SHP77 treated with DMSO at 0.1 percent for 48 hours (cell line): ENCODE measurements around the gene HAS3.

Source experiments
- DNase-seq: peaks from one replicate; lab custom pipeline; 2025; lab: John Stamatoyannopoulos, UW

HAS3 gene

GRCh38 chr16:69093974-69094373 lies 11.5 kb upstream of the HAS3 start:
- DNase-seq = no peak

GRCh38 chr16:69094501-69094900 lies 11.0 kb upstream of the HAS3 start:
- DNase-seq = no peak

DNA sequence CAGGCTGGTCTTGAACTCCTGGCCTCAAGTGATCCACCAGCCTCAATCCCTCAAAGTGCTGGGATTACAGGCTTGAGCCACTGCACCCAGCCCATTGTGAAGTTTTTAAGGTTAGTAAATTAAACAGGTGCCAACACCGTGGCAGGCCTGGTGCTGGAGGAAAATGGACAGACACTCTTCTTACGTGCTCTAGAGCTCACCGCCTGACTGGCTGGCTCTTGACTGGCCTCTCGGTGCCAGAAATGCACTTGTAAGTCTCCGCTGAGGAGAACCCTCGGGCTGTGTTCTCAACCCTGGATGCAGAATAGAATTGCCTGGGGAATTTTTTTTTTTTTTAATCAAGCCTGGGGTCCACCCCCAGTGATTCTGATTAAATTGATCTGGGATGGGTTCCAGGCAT lies 10.3 kb upstream of the HAS3 start:
- DNase-seq = no peak

DNA sequence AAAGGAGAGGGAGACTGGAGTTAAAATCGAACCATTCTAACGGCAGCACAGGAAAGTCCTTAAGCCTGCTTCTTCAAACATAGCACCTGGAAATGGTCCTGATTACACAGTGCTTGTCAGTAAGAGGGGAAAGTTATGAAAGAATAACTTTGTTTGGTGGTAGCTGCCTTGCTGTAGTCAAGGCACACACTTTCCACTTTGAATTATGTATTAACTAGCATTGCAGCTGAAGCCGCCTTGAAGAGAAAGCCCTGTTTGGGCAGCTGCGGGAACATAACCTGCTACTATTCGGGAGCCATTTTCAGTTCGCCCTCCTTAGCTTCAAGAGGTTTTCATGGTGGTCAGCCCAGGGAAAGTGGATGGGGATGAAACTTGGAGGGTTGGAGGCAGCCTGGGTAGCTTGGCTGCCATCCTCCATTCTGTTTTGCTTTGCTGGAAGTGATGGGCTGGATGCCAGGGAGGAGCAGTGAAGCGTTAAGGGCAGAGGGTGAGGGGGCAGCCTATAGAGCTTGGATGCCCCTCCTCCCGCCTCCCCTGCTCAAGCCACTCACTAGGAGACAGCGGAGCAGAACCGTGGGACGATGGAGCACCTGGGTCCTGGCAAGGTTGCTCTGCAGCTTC lies 5.3 kb upstream of the HAS3 start:
- peak; percentile 21 for DNase-seq

- no peak for DNase-seq
These were observed 1.2 kb downstream of the HAS3 start for GRCh38 chr16:69106491-69107315.

DNA sequence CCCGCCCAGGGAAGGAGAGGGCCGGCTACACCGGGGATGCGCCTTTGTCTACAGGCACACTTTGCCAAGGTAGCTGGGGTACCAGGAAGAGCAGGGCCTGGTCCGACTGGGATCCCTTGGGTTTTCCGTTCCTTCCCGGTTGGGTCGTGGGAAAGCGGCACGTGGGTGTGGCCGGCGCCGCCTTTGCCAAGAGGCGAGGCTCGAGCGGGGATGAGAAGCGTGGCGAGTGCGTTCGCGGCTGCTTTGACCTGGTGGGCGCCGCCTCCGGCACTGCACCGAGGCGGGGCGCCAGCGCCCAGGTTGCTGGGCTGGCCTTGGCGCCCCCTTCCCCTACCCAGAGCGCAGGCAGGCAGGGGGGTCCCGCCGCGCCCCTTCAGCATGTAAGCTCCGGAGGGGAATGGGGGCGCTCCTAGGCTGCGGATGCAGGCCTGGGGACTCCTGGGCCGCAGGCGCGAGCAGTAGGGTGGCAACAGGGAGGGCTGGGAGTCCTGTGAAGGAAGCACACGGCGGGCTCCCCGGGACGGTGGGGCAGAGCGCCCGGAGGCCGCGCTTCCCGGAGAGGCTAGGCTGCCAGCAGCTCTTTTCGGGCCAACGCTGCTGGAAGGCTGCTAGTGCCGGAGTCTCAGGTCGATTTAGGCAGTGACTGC lies 2.0 kb downstream of the HAS3 start:
- no peak for DNase-seq

DNA sequence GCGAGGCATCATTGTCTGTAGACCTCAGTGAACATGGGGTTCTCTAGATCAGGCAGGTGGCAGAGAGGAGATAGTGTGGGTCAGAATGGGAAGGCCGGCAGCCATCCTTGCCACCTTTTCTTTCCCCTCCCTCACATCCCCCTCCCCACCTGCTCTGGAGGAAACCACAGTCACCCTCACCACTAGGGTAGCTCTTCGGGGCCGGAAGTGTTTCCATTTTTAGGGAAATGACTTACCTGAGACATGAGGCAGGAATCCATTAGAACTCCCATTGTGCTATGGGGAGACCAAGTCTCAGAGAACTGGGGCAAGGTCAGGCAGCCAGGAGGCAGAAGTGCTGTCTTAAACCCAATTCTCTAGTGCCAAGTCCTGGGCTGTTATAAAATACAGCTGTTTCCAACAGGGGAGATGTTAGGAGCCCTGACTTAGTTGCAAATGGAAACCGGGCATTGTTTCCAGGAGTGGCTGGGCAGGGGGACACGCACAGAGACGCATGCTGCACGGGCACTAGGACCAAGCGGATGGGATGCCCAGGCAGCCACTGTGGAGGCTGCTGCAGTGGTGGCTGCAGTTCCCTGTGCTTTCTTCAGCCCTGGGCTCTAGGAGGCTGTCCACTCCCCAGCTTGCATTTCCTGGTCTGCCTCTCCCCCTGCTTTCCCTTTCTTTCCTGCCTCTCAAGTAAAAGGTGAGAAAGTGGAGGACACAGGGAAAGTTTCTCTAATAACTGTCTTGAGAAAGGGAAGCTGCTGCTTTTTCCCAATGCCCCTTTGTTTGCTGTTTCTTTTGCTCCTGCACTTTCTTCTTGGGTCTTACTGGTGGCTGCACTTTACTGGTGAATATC lies 2.8 kb downstream of the HAS3 start:
- DNase-seq = no peak

DNA sequence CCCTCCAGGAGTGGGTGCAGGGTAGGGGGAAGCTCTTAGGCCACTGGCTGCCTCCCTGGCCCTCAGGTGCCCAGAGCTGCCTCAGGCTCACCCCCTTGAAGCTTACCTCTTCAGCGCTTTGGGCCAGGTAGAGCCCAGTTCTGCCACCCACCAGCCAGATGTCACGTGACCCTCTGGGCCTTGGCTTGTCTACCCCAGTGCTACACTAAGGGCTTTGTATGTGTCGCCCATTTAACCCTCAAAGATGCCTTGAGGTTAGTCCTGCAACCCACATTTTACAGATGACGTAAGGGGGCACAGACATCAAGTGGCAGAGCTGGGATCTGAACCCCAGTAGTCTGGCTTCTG lies 3.4 kb downstream of the HAS3 start:
- DNase-seq = no peak

- no peak for DNase-seq
These were observed 4.2 kb downstream of the HAS3 start for GRCh38 chr16:69109486-69110270.

DNA sequence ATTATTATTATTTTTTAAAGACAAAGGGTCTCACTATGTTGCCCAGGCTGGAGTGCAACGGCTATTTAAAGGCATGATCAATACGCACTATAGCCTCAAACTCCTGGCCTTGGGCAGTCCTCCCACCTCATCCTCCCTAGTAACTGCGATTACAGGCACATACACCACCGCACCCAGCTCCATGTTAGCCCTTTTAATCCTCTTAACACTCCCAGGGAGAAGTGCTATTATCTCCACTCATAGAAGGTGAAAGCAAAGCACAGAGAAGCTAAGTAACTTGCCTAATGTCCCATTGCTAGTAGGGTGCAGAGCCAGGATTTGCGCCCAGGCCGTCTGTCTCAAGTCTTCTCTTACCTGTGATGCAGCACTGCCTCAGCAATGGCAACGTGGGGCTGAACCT lies 5.0 kb downstream of the HAS3 start:
- DNase-seq = no peak

- DNase-seq = no peak
These were observed 5.9 kb downstream of the HAS3 start for GRCh38 chr16:69111216-69111875.

DNA sequence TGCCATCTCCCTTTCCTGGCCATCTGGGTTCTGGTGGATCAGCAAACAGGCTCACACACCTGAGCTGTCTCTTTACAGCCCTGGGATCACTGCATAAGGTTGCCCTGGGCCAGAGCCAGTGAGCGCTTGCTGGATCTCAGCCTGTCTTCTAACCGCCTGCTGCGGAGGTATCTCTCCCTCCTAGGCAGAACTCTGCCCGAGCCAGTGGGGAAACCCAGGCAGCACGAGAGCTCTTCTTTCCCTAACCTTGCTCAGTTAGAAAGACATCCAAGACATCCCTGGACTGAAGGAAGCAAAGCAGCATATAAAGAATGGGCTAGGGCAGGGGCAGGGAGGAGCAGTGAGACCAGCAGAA lies 6.4 kb downstream of the HAS3 start:
- no peak for DNase-seq

GRCh38 chr16:69112285-69113129 lies 7.1 kb downstream of the HAS3 start:
- peak; percentile 21 for DNase-seq

GRCh38 chr16:69113216-69113615 lies 7.8 kb downstream of the HAS3 start:
- DNase-seq = no peak

DNA sequence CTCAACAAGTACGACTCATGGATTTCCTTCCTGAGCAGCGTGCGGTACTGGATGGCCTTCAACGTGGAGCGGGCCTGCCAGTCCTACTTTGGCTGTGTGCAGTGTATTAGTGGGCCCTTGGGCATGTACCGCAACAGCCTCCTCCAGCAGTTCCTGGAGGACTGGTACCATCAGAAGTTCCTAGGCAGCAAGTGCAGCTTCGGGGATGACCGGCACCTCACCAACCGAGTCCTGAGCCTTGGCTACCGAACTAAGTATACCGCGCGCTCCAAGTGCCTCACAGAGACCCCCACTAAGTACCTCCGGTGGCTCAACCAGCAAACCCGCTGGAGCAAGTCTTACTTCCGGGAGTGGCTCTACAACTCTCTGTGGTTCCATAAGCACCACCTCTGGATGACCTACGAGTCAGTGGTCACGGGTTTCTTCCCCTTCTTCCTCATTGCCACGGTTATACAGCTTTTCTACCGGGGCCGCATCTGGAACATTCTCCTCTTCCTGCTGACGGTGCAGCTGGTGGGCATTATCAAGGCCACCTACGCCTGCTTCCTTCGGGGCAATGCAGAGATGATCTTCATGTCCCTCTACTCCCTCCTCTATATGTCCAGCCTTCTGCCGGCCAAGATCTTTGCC lies 9.0 kb downstream of the HAS3 start:
- no peak for DNase-seq

DNA sequence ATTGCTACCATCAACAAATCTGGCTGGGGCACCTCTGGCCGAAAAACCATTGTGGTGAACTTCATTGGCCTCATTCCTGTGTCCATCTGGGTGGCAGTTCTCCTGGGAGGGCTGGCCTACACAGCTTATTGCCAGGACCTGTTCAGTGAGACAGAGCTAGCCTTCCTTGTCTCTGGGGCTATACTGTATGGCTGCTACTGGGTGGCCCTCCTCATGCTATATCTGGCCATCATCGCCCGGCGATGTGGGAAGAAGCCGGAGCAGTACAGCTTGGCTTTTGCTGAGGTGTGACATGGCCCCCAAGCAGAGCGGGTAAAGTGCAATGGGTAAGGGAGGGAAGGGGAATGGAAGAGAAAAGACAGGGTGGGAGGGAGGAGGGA lies 9.5 kb downstream of the HAS3 start:
- no peak for DNase-seq

DNA sequence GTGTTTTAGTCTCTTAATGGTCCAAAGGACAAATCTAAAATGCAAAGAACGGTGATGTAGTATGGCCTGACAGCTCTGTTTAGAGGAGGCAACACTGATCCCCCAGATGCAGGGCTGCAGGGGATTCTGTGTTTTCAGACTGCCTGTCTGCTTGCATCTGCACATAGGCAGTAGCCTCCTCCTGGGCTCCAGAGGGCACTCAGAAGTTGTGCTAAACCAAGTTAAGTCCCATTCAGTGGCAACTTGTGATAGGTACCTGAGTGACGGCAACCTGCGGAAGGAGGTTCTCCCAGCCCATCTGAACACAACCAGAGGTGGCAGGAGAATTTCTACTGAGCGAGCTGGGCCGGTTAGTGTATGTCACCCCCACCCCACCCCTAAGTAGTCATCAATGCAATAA lies 9.9 kb downstream of the HAS3 start:
- no peak for DNase-seq

- DNase-seq = no peak
These were observed 10.4 kb downstream of the HAS3 start for GRCh38 chr16:69115837-69116236.

DNA sequence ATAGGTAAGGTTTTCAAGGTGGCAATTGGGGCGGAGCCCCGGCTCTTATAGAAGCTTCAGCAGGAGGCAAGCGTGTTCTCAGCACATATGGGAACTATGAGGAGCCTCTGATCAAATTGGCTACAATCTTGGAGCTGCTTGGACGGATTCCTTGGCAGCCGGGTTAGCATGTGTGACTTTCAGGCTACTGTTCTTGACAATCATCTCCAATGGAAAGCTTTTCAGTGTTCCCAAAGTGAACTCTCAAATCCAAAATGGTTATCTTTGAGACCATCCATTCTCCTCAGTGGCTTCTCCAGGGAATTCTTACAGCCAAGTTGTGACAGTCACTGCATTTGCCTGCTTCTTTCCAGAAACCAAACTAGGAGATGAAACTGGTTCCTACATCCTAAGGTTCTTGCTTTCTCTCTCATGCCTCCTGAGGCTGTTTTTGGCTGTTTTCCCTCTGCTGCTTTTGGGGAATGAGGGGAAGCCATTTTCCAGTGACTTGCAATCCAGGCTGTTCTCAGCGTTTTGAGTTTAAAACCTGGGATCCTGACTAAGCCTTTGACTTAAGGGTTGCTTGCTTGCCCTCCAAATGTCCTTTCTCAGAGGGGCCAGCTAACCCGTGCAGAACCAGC lies 10.9 kb downstream of the HAS3 start:
- DNase-seq = no peak
